HepG2 (cell line): ENCODE data around the gene CCDC57. TPM values are rescaled to one million over a fixed set of nuclear protein-coding genes. Genes with fewer than 3 reads are reported as not detected.

Source experiments
- DR1 ChIP-seq: sonication (generic); formaldehyde crosslinking; IDR thresholded peaks from 2 replicates; pipeline ENCODE4 v1.8.0; 2021; ENCODE audit warnings: mild to moderate bottlenecking, missing genetic modification reagents, inconsistent platforms
- HIVEP1 ChIP-seq: sonication (generic); formaldehyde crosslinking; IDR thresholded peaks from 2 replicates; pipeline ENCODE4 v1.4.0; 2020; ENCODE audit warnings: mild to moderate bottlenecking, missing genetic modification reagents
- MXD4 ChIP-seq: IDR thresholded peaks from 2 replicates; pipeline ENCODE4 v1.6.1; 2016; ENCODE audit warnings: mild to moderate bottlenecking, missing biosample characterization, missing genetic modification reagents
- NFKBIZ ChIP-seq: IDR thresholded peaks from 2 replicates; pipeline ENCODE4 v1.6.1; 2018; ENCODE audit warnings: missing genetic modification reagents, missing compliant biosample characterization
- NR0B2 ChIP-seq: sonication (generic); formaldehyde crosslinking; IDR thresholded peaks from 2 replicates; pipeline ENCODE4 v1.4.0; 2020; ENCODE audit warnings: mild to moderate bottlenecking, missing genetic modification reagents
- TBP ChIP-seq: sonication (generic); formaldehyde crosslinking; IDR thresholded peaks from 2 replicates; pipeline ENCODE4 v1.5.0; 2020; ENCODE audit warnings: missing genetic modification reagents
- TEF ChIP-seq: sonication (generic); formaldehyde crosslinking; IDR thresholded peaks from 2 replicates; pipeline ENCODE4 v1.5.0; 2020; ENCODE audit warnings: missing genetic modification reagents
- UBTF ChIP-seq: sonication (generic); formaldehyde crosslinking; IDR thresholded peaks from 2 replicates; pipeline ENCODE4 v1.4.0; 2020; ENCODE audit warnings: mild to moderate bottlenecking, missing genetic modification reagents
- YEATS2 ChIP-seq: sonication (generic); formaldehyde crosslinking; IDR thresholded peaks from 2 replicates; pipeline ENCODE4 v1.4.0; 2020; ENCODE audit warnings: missing genetic modification reagents, borderline replicate concordance
- ZBTB4 ChIP-seq: sonication (generic); formaldehyde crosslinking; IDR thresholded peaks from 2 replicates; pipeline ENCODE4 v1.4.0; 2020; ENCODE audit warnings: missing genetic modification reagents, mild to moderate bottlenecking, borderline replicate concordance
- ZC3H4 ChIP-seq: sonication (generic); formaldehyde crosslinking; IDR thresholded peaks from 2 replicates; pipeline ENCODE4 v1.4.0; 2020; ENCODE audit warnings: missing genetic modification reagents, borderline replicate concordance
- ZFYVE20 ChIP-seq: sonication (generic); formaldehyde crosslinking; IDR thresholded peaks from 2 replicates; pipeline ENCODE4 v1.8.0; 2023; ENCODE audit warnings: low read depth, mild to moderate bottlenecking, moderate library complexity, missing genetic modification reagents, borderline replicate concordance
- ZNF574 ChIP-seq: sonication (generic); formaldehyde crosslinking; IDR thresholded peaks from 2 replicates; pipeline ENCODE4 v1.4.0; 2020; ENCODE audit warnings: missing genetic modification reagents
- ZNF576 ChIP-seq: sonication (generic); formaldehyde crosslinking; IDR thresholded peaks from 2 replicates; pipeline ENCODE4 v1.4.0; 2020; ENCODE audit warnings: mild to moderate bottlenecking, missing genetic modification reagents
- ZNF577 ChIP-seq: sonication (generic); formaldehyde crosslinking; IDR thresholded peaks from 2 replicates; pipeline ENCODE4 v1.4.0; 2020; ENCODE audit warnings: mild to moderate bottlenecking, low read depth, missing genetic modification reagents, borderline replicate concordance
- polyA plus RNA-seq, 8 experiments: library from polyadenylated mRNA; depleted of rRNA in 3 of 8; stranded (reverse) in 7 of 8; unstranded in 1 of 8; fragments of >200 nt; fragmentation: Illumina TruSeq in 4 of 8; extraction: Trizol in 4 of 8; gene quantifications; 2 replicates each; pipeline versions ENCODE4 v1.2.1 to v1.2.3, GENCODE V29; 2011 to 2016; ENCODE audit warnings: low read depth in 4 of 8, missing spikeins in 1 of 8, mixed read lengths in 1 of 8; ENCODE audit not compliant: insufficient read depth in 1 of 8
- total RNA-seq, 5 experiments: library from RNA; depleted of rRNA; stranded (reverse); fragments of >200 nt; fragmentation: Illumina TruSeq; extraction: Trizol; gene quantifications; 2 replicates each; pipeline ENCODE4 v1.2.3, GENCODE V29; 2016; ENCODE audit warnings: low read depth in 1 of 5

The CCDC57 gene
- total and polyA plus RNA-seq, 2 of the 13 experiments (the other 11 are each of a cell fraction or from before 2014, with no cell fraction given) = 59.3 to 59.9 TPM

- TF ChIP-seq UBTF (CRISPR knock-in tag) = peak; percentile 22; the same call in 1 of the 2 replicates
- TF ChIP-seq DR1 (CRISPR knock-in tag) = peak; percentile 65; the same call in 1 of the 2 replicates
- 0 out of 2 replicates have a peak, but pooled peaks have one; percentile 47 for TF ChIP-seq YEATS2 (CRISPR knock-in tag)
- no peak for TF ChIP-seq ZC3H4
- no peak for TF ChIP-seq ZFYVE20 (CRISPR knock-in tag)
- TF ChIP-seq ZNF576 (CRISPR knock-in tag) = no peak
- TF ChIP-seq ZBTB4 (CRISPR knock-in tag) = no peak
- no peak for TF ChIP-seq TBP
- TF ChIP-seq ZNF577 = no peak
- peak; percentile 64; the same call in 1 of the 2 replicates for TF ChIP-seq NR0B2
- TF ChIP-seq HIVEP1 (CRISPR knock-in tag) = peak; percentile 47
- peak; percentile 3; the same call in 1 of the 2 replicates for TF ChIP-seq MXD4
- peak; percentile 84 for TF ChIP-seq ZNF574 (CRISPR knock-in tag)
- TF ChIP-seq TEF (CRISPR knock-in tag) = no peak
- TF ChIP-seq NFKBIZ (CRISPR knock-in tag) = no peak
- TF ChIP-seq, all 625 proteins: peak for 102
Observed at GRCh38 chr17:82051776-82052637, 160.6 kb downstream of the CCDC57 start, which contains the start of the genes GPS1 and RFNG (continued).
